ENCODE results near the gene ADPRHL1.

Gene ADPRHL1

GRCh38 chr13:113452942-113453901, at the start of gene ADPRHL1:
ADPRHL1 (minus strand) TSS chr13:113453488; CDS start chr13:113453437, 51 bp downstream.
- H3K4me1 Mint-ChIP-seq, result peaks cover 9% of the 10 kb centered on the region
- ATAC-seq (ENCODE audit: low read depth) (no peak), DNase-seq (ENCODE audit: low spot score in 2 of 2) (no peak)
- H3K36me3 Mint-ChIP-seq, result peaks cover 4% of the 10 kb centered on the region
- H3K4me3 Mint-ChIP-seq, result no peak within 1 kb of the TSS
- H3K27ac Mint-ChIP-seq, result no peak within 1 kb of the TSS
- H3K27me3 Mint-ChIP-seq, result no peaks in the 10 kb centered on the region
- H3K9me3 Mint-ChIP-seq, result no peaks in the 10 kb centered on the region

- peaks cover 36% of the 10 kb centered on the region for H3K36me3 Mint-ChIP-seq
- H3K4me1 Mint-ChIP-seq, result peaks cover 9% of the 10 kb centered on the region
- no peak for DNase-seq (ENCODE audit: low spot score in 2 of 2)
- H3K9me3 Mint-ChIP-seq, result no peaks in the 10 kb centered on the region
- no peak overlapping the region for H3K27ac Mint-ChIP-seq
- H3K27me3 Mint-ChIP-seq, result no peaks in the 10 kb centered on the region
- H3K4me3 Mint-ChIP-seq, result no peak overlapping the region
- ATAC-seq (ENCODE audit: low read depth), result no peak
Observed at GRCh38 chr13:113502686-113503085, 49.4 kb upstream of the ADPRHL1 start.

- H3K36me3 Mint-ChIP-seq, result peaks cover 33% of the 10 kb centered on the region
- H3K4me3 Mint-ChIP-seq, result no peak overlapping the region
- H3K27ac Mint-ChIP-seq, result no peak overlapping the region
- peaks cover 8% of the 10 kb centered on the region for H3K4me1 Mint-ChIP-seq
- DNase-seq (ENCODE audit: low spot score in 2 of 2), result no peak
- H3K9me3 Mint-ChIP-seq, result no peaks in the 10 kb centered on the region
- ATAC-seq (ENCODE audit: low read depth), result no peak
- no peaks in the 10 kb centered on the region for H3K27me3 Mint-ChIP-seq
Observed at GRCh38 chr13:113500530-113501265, 47.4 kb upstream of the ADPRHL1 start.

GRCh38 chr13:113499936-113500335, 46.6 kb upstream of the ADPRHL1 start:
- H3K27ac Mint-ChIP-seq, result no peak overlapping the region

GRCh38 chr13:113498905-113499304, 45.6 kb upstream of the ADPRHL1 start:
- Mint-ChIP-seq H3K36me3 (peaks cover 28% of the 10 kb centered on the region), H3K4me3 (no peak overlapping the region), H3K27ac (no peak overlapping the region), H3K9me3 (no peaks in the 10 kb centered on the region), H3K4me1 (peaks cover 17% of the 10 kb centered on the region), H3K27me3 (no peaks in the 10 kb centered on the region)
- DNase-seq (ENCODE audit: low spot score in 2 of 2), result no peak
- ATAC-seq (ENCODE audit: low read depth), result no peak

More at GRCh38 chr13:113499936-113500335, 46.6 kb upstream of the ADPRHL1 start:
- ATAC-seq (ENCODE audit: low read depth) (no peak), DNase-seq (ENCODE audit: low spot score in 2 of 2) (no peak)
- H3K4me3 Mint-ChIP-seq, result no peak overlapping the region
- no peaks in the 10 kb centered on the region for H3K9me3 Mint-ChIP-seq
- H3K36me3 Mint-ChIP-seq, result peaks cover 31% of the 10 kb centered on the region
- H3K4me1 Mint-ChIP-seq, result peaks cover 12% of the 10 kb centered on the region
- no peaks in the 10 kb centered on the region for H3K27me3 Mint-ChIP-seq

GRCh38 chr13:113497217-113497616, 43.9 kb upstream of the ADPRHL1 start:
- Mint-ChIP-seq H3K27me3 (no peaks in the 10 kb centered on the region), H3K4me1 (peaks cover 22% of the 10 kb centered on the region), H3K9me3 (no peaks in the 10 kb centered on the region), H3K27ac (no peak overlapping the region), H3K36me3 (peaks cover 25% of the 10 kb centered on the region), H3K4me3 (no peak overlapping the region)
- no peak for ATAC-seq (ENCODE audit: low read depth)
- DNase-seq (ENCODE audit: low spot score in 2 of 2), result no peak

- ATAC-seq (ENCODE audit: low read depth), result no peak
- no peak for DNase-seq (ENCODE audit: low spot score in 2 of 2)
- H3K4me1 Mint-ChIP-seq, result peaks cover 26% of the 10 kb centered on the region
- no peak overlapping the region for H3K4me3 Mint-ChIP-seq
- peak overlapping the region; percentile 10 for H3K27ac Mint-ChIP-seq
- H3K36me3 Mint-ChIP-seq, result peaks cover 23% of the 10 kb centered on the region
- H3K9me3 Mint-ChIP-seq, result no peaks in the 10 kb centered on the region
- no peaks in the 10 kb centered on the region for H3K27me3 Mint-ChIP-seq
Observed at GRCh38 chr13:113495494-113496210, 42.4 kb upstream of the ADPRHL1 start.

GRCh38 chr13:113493315-113493951, 40.1 kb upstream of the ADPRHL1 start:
- Mint-ChIP-seq H3K9me3 (no peaks in the 10 kb centered on the region), H3K27ac (no peak overlapping the region), H3K27me3 (no peaks in the 10 kb centered on the region), H3K4me3 (no peak overlapping the region), H3K4me1 (peaks cover 38% of the 10 kb centered on the region), H3K36me3 (peaks cover 12% of the 10 kb centered on the region)
- no peak for DNase-seq (ENCODE audit: low spot score in 2 of 2)
- no peak for ATAC-seq (ENCODE audit: low read depth)

GRCh38 chr13:113491982-113492381, 38.7 kb upstream of the ADPRHL1 start:
- H3K27ac Mint-ChIP-seq, result peak overlapping the region; percentile 79

GRCh38 chr13:113491418-113491883, 38.2 kb upstream of the ADPRHL1 start:
- H3K36me3 Mint-ChIP-seq, result peaks cover 10% of the 10 kb centered on the region
- H3K4me3 Mint-ChIP-seq, result peak overlapping the region; percentile 90
- H3K27me3 Mint-ChIP-seq, result no peaks in the 10 kb centered on the region
- H3K9me3 Mint-ChIP-seq, result no peaks in the 10 kb centered on the region
- ATAC-seq (ENCODE audit: low read depth), result no peak
- peak overlapping the region; percentile 79 for H3K27ac Mint-ChIP-seq
- no peak for DNase-seq (ENCODE audit: low spot score in 2 of 2)
- H3K4me1 Mint-ChIP-seq, result peaks cover 44% of the 10 kb centered on the region

More at GRCh38 chr13:113491982-113492381, 38.7 kb upstream of the ADPRHL1 start:
- Mint-ChIP-seq H3K4me1 (peaks cover 42% of the 10 kb centered on the region), H3K36me3 (peaks cover 8% of the 10 kb centered on the region), H3K9me3 (no peaks in the 10 kb centered on the region), H3K4me3 (peak overlapping the region; percentile 90), H3K27me3 (no peaks in the 10 kb centered on the region)
- DNase-seq (ENCODE audit: low spot score in 2 of 2) (no peak), ATAC-seq (ENCODE audit: low read depth) (no peak)

- H3K4me1 Mint-ChIP-seq, result peaks cover 44% of the 10 kb centered on the region
- DNase-seq (ENCODE audit: low spot score in 2 of 2) (peak; percentile 68 to 87), ATAC-seq (ENCODE audit: low read depth) (peak; percentile 78)
- H3K9me3 Mint-ChIP-seq, result no peaks in the 10 kb centered on the region
- H3K27me3 Mint-ChIP-seq, result no peaks in the 10 kb centered on the region
- H3K27ac Mint-ChIP-seq, result peak within 1 kb of the TSS; percentile 79
- peaks cover 7% of the 10 kb centered on the region for H3K36me3 Mint-ChIP-seq
- H3K4me3 Mint-ChIP-seq, result peak within 1 kb of the TSS; percentile 90
Observed at GRCh38 chr13:113490496-113491417, 37.5 kb upstream of the ADPRHL1 start, which contains the start of gene DCUN1D2. DCUN1D2 (minus strand) TSS chr13:113490711; CDS start chr13:113490669, 42 bp downstream.
